ENCODE measurements around the gene SEMA4C.

- TF ChIP-seq POLR2A (IDR thresholded peaks at IDR 0.05; ENCODE audit: low read depth, low read length) = no peak
- no peak for TF ChIP-seq POLR2AphosphoS5 (IDR thresholded peaks at IDR 0.05; ENCODE audit: low read depth, low read length)
These were observed 47.1 kb downstream of the SEMA4C start for GRCh38 chr2:96822786-96823185.
